ENCODE measurements around the gene CSNK1E.

CSNK1E gene

GRCh38 chr22:38272373-38273134, 44.7 kb downstream of the CSNK1E start, which contains the start of gene TMEM184B:
Gene TMEM184B, minus strand, starts transcription at chr22:38273010. Its CDS starts 25,049 bp downstream, at chr22:38247961.
- DNase-seq: peak; percentile 77

GRCh38 chr22:38271927-38272372, 45.3 kb downstream of the CSNK1E start:
- DNase-seq: no peak

DNA sequence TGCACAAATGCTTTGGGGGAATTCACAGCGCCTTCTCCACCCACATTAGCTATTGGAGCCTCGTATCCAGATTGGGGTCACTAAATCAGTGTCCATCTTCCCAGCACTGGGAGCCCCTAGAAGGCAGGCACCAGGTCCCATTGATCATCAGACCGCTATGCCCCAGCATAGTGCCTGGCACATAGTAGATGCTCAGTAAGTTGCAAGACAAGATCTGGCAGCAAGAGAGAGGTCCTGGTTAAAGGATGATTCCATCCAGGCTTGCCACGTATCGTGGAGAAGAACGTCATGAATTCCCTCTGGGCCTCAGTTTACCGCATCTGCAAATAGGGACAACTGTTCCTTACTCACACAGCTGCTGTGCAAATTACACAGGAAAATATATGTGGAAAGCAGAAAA, 46.1 kb downstream of the CSNK1E start:
- DNase-seq: no peak

DNA sequence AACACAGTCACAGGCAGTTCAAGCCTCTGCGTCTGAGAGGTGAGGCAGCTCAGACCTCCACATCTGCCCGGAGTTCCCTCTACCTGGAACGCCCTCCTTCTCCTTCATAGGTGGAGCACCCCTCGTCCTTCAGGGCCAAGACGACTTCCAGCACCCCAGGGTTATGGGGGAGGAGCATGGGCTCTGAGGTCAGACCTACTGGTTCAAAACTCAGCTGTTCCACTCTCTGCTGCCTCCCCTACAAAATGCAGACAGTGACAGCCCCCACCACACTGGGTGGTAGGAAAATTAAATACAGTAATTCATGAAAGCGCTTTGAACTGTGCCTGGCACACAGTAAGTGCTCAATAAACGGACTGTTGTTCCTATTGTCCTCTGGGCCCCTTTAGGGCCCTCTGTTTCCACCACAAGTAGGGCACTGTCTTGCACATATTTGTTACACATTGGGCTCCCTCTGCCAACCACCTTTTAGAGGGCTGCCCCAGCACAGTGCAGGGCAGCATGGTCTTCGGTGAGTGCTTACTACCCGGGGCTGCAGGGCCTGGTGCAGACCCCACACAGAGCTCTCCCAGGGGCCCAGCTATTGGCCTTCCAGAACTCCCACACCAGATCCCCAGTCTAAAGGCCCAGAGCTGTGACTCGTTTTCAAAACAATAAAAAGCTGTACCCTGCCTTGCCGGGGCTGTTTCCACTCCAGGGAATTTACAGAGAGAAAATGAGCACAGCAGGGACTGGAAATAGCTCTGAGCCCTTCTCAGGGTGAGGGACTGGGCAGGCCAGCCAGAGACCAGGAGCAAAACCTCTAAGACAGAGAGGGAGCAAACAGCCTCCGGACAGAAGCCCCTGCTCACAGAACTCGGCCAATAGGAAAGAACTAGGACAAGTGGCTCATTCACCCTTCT, 46.9 kb downstream of the CSNK1E start:
- DNase-seq: no peak

DNA sequence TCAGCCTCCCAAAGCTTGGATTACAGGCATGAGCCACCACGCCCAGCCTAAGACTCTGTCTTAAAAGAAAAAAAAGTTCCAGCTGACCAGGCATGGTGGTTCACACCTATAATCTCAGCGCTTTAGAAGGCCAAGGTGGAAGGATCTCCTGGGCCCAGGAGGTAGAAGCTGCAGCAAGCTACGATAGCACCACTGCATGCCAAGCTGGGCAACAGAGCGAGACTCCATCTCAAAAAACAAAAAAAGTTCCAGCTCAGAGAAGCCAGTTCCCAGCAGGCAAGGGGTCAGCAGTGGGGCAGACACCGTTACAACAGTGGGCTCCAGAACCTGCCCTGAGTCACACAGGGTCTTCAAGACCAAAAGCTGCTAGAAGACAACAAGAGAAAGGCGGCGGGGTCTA, 47.8 kb downstream of the CSNK1E start:
- no peak for DNase-seq

DNA sequence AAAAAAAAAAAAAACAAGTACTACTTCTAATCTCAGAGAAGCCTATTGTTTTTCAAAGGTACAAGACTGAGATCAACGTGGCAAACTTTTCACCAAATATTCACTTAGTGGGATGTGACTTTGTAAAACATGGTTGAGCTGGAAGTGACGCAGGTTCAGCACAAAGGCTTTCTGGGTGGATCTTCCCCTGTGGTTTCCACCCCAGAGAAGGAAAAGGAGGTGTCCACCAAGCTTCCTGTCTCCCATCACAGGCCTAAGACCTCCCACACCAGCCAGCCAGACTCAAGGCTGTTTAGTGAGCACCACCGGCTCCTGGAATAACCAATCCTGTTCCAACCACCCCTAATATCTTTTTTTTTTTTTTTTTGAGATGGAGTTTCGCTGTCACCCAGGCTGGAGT, 50.1 kb downstream of the CSNK1E start:
- DNase-seq: peak; percentile 46

- DNase-seq: no peak
These were observed 51.1 kb downstream of the CSNK1E start for GRCh38 chr22:38266120-38266519.

DNA sequence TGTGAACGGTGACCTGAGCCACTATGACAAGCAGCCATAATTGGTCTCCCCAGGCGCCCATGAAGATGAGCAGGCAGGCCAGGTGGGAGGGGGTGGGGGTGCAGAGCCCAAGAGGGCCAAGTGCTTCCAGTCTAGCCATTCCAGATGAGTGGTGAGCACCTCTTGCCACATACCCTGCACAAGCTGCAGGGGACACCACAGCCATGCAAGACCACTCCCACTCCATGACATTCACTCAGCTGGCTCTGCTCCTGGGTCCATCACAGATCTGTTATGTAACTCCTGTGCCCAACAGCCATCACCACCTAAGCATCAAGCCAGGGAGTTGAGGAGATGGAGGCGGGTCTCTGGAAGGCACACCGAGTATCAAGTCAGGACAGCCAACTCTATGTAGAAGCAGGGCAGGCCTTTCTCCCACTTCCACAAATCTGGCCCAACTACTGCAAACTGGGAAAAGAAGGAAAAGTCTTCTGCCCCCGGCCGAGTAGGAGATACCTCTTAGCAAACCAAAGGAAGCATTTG, 52.9 kb downstream of the CSNK1E start:
- no peak for DNase-seq

DNA sequence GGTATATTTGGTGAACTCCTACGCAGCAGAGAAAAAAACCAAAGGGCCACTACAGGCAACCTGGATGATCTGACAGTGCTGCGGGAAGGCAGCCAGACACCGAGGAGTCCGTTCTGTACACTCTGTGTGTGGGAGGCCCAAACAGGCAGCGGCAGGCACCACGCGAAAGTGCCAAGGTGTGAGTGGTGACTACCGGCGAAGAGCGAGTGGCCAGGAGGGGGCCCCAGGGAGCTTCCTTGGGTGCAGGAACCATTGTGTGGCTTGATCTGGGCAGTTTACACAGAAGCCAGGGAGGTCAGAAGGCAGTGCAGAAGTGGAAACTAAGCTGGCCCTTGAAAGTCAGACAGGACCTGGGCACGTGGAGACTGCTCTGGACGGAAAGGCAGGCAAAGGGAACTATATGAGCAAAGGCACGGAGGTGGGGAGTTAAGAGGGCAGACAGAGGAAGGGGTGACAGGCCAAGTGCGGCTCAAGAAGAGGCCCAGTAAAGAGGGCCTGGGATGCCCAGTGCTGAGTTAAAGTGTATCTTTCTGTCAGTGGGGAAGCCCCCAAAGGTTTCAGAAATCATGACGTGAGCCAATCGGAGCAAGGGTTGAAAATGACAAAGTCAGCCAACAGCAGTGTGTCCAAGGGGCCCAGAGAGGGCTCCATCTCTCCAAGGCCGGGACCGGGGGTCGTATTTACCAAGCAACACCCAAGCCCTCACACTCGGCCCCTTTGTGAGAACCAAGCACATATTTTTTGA, 55.0 kb downstream of the CSNK1E start:
- DNase-seq: peak; percentile 20

DNA sequence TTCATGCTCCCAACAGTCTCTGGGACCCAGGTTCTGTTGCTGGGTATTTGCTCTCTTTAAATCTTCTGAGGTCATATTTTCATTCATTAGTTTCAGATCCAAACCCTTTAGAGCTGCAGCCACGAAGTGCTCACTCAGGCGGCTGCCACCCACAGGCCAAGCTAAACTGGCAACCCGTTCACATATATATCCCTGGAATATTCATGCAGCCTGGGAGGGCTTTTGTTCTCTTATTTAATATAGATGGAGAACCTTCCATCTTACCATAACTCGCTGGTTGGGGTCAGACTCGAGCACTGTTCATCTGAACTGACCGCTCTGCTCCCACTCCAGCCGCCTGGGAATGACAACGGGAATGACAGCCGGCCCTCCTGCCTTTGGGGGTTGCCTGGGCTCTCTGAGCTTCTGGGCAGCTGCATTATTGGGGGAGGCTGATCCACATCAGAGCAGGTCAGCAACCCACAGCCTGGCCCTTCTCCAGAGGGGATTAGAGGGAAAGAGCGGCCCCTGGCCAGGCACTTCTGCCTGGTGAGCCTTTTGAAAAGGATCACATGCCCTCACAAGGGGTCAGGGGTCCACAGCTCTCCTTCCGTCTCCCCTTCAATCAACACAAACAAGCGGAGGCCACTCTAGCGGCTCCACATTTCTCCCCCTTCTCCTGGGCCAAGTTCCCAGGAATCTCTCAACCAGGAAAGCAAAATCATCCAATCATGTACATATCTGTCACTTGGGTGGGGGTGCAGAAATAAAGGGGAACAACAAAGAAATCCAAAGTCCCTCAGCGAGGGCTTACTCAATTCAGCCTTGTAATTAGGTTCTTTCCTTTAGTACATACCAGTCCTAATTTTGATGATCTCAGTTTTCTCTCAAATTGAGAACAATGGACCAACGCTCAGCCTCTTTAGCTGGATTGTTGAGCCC, 56.2 kb downstream of the CSNK1E start:
- no peak for DNase-seq

- DNase-seq: no peak
These were observed 57.9 kb downstream of the CSNK1E start for GRCh38 chr22:38259370-38259769.

GRCh38 chr22:38258895-38259294, 58.3 kb downstream of the CSNK1E start:
- DNase-seq: no peak

DNA sequence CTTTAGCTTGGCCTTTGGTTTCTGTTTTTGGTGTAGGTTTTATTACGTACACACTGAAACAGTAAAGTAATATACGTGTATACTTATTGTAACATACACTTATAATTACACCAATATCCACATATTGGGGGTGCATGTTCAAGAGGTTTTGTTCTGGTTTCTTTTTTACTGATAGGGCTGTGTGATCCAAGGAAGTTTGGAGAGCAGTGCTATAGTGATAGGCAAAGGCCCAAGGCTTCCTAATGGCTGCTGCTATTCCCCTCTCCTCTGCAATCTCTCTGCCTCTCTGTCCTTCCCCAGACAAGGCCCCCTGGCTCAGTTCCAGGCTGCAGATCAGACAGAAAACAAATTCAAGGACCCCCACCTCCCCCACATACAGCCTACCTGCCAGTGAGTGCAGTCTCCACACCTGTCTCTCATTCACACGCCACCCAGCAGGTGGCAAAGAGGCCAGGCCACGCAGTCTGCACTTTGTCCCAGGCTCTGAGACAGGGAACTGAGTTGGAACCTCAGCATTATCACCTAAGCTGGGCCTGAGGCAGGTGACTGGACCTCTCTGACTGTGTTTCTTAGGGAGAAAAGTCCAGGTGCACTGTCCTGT, 59.5 kb downstream of the CSNK1E start:
- DNase-seq: no peak

DNA sequence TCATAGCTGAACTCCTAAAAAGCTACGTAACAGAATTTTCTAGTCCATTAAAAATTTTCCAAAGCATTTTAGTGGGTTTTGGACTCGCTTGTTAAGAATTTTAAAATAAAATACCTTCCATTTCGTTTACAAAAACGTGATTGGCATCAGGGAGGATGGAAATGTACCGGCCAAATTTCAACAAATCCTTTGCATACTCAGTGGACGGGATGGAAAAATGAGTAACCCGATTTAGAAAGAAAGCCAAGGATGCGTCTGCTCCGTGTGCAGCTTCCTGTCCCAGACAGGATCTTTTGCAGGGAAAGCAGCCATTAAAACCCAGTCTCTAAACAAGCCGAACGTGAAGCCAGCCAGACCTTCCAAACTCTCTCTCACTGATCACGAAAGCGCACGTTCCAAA, 60.1 kb downstream of the CSNK1E start:
- no peak for DNase-seq

DNA sequence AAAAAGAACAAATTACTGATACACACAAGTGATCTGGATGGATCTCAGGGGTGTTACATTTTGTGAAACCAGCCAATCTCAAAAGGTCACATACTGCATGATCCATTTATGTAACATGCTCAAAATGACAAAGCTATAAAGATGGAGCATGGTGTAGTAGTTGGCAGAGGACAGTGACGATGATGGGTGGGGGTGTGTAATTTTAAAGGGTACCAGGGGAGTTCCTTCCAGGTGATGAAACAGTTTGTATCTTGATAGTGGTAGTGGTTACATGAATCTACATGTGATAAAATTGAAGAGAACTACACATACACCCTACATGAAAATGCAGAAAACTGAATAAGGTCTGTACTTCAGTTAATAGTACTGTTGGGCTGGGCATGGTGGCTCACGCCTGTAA, 61.5 kb downstream of the CSNK1E start:
- DNase-seq: no peak

GRCh38 chr22:38251341-38251692, 65.9 kb downstream of the CSNK1E start:
- no peak for DNase-seq

DNA sequence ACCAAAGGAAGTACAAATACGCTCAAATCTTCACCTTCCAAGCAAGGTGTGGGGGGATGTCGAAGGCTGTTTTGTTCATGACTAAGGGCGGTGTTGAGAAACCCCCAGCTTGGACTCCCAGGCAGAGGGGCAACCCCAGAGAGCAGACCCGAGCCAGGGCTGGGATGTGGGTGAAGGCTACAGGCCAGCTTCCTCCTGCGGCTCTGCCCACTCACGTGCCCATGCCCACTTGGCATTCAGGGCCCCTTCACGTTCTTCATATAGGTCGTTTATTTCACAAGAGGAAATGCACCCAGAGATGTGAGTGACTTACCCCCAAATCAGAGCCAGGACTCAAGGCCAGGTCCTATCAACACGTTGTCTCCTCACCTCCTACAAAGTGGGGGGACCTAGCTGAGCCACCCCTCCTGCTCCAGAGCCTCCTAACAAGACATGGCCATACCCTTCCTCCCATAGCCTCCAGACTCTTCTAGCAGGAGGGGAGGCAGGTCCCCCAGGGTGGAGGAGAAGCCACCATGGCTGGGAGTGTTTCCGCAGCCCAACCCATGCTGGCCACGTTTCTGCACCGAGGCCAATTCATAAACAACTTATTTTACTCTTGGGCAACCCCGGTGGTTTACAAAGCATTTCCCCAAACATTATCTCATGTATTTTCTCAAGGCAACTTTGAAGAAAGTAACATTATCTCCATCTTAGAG, 66.4 kb downstream of the CSNK1E start:
- no peak for DNase-seq

DNA sequence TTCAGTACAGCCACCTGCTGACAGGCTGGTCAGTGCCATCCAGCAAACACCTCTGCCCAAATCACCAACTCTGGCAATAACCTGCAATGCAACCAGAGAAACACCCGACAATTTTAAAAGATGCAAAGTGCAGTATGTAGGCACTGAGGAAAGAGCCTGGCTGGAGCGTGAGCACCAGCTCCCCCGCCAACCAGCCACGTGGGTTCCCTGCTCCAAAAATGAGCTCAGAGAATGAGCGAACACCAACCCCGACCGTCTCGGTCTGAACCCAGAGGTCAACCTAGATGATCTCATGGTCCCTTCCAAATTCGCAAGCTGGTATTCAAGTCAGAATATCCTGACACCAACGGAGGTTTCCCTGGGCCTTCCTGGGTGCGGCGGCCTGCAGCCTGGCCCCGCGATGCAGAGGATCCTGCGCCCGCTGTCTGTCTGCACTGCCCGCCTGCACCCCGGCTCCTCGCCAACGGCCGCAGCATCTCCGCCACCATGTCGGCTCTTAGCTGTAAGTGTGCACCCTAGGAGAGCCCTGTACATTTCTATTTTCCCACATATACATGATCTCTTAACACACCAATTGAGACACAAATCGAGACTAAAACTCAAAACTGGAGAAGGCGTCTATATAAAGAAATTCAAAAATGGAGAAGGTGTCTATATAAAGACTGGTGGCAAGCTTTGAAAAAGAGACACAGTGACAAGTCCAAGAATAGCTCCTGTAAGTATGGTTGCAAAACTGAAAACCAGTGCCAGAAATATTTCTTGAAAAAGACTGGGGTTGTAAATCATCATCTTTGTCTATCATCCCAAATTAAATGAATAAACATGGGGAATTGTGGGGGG, 67.2 kb downstream of the CSNK1E start:
- DNase-seq: no peak

- no peak for DNase-seq
These were observed 67.9 kb downstream of the CSNK1E start for GRCh38 chr22:38249301-38249700.

- DNase-seq: no peak
These were observed 69.0 kb downstream of the CSNK1E start for GRCh38 chr22:38248280-38248679.

Data from T-helper 9 cell (primary cell).